WTC11 (cell line): ENCODE measurements around the gene ZNF358. TPM values are rescaled to one million over a fixed set of nuclear protein-coding genes. Genes with fewer than 3 reads are reported as not detected.

ENCODE experiments used
- ATF6 ChIP-seq: sonication (generic); formaldehyde crosslinking; IDR thresholded peaks from 2 replicates; pipeline ENCODE4 v1.8.1; 2023; ENCODE audit warnings: mild to moderate bottlenecking, missing genetic modification reagents
- CREB1 ChIP-seq: sonication (generic); formaldehyde crosslinking; IDR thresholded peaks from 2 replicates; pipeline ENCODE4 v1.8.0; 2023; ENCODE audit warnings: mild to moderate bottlenecking, missing genetic modification reagents
- E2F1 ChIP-seq: sonication (generic); formaldehyde crosslinking; IDR thresholded peaks from 2 replicates; pipeline ENCODE4 v1.8.0; 2022; ENCODE audit warnings: mild to moderate bottlenecking, missing genetic modification reagents
- FOXK1 ChIP-seq: sonication (generic); formaldehyde crosslinking; IDR thresholded peaks from 2 replicates; pipeline ENCODE4 v1.8.0; 2022; ENCODE audit warnings: mild to moderate bottlenecking, moderate library complexity, missing genetic modification reagents
- FOXP4 ChIP-seq: sonication (generic); formaldehyde crosslinking; IDR thresholded peaks from 2 replicates; pipeline ENCODE4 v1.8.0; 2022; ENCODE audit warnings: mild to moderate bottlenecking, missing genetic modification reagents
- GABPB1 ChIP-seq: sonication (generic); formaldehyde crosslinking; IDR thresholded peaks from 2 replicates; pipeline ENCODE4 v1.8.1; 2023; ENCODE audit warnings: mild to moderate bottlenecking, missing genetic modification reagents
- HMGXB4 ChIP-seq: sonication (generic); formaldehyde crosslinking; IDR thresholded peaks from 2 replicates; pipeline ENCODE4 v1.8.1; 2023; ENCODE audit warnings: mild to moderate bottlenecking, moderate library complexity, missing genetic modification reagents
- IRF2 ChIP-seq: sonication (generic); formaldehyde crosslinking; IDR thresholded peaks from 2 replicates; pipeline ENCODE4 v1.8.0; 2022; ENCODE audit warnings: low read depth, missing genetic modification reagents, borderline replicate concordance
- NR3C1 ChIP-seq: sonication (generic); formaldehyde crosslinking; conservative IDR thresholded peaks from 2 replicates; pipeline ENCODE4 v1.8.1; 2023; ENCODE audit warnings: low read depth, mild to moderate bottlenecking, missing genetic modification reagents
- PRDM15 ChIP-seq: sonication (generic); formaldehyde crosslinking; IDR thresholded peaks from 2 replicates; pipeline ENCODE4 v1.8.0; 2022; ENCODE audit warnings: missing genetic modification reagents
- TP53 ChIP-seq: sonication (generic); formaldehyde crosslinking; IDR thresholded peaks from 2 replicates; pipeline ENCODE4 v1.8.1; 2023; ENCODE audit warnings: mild to moderate bottlenecking, missing genetic modification reagents
- USF2 ChIP-seq: sonication (generic); formaldehyde crosslinking; IDR thresholded peaks from 2 replicates; pipeline ENCODE4 v1.8.1; 2023; ENCODE audit warnings: mild to moderate bottlenecking, missing genetic modification reagents, moderate library complexity
- ZBTB21 ChIP-seq: sonication (generic); formaldehyde crosslinking; IDR thresholded peaks from 2 replicates; pipeline ENCODE4 v1.8.1; 2023; ENCODE audit warnings: mild to moderate bottlenecking, missing genetic modification reagents, borderline replicate concordance
- ZNF396 ChIP-seq: fragments of 250-450 bp; sonication (Bioruptor Pico); IDR thresholded peaks from 2 replicates; pipeline ENCODE4 v1.8.0; 2021; ENCODE audit warnings: mild to moderate bottlenecking, moderate library complexity, borderline replicate concordance
- total RNA-seq: library from RNA; stranded (reverse); gene quantifications from 3 replicates; pipeline ENCODE4 v1.2.3, GENCODE V29; 2021

ZNF358 gene
- total RNA-seq, 1 experiment from 2014 or later = 37.5 TPM

GRCh38 chr19:7522072-7522922, 6.4 kb downstream of the ZNF358 start, which contains the start of gene MCOLN1 (continued):
- TF ChIP-seq CREB1 (CRISPR knock-in tag) = no peak
- TF ChIP-seq ATF6 (CRISPR knock-in tag) = no peak
- TF ChIP-seq PRDM15 (CRISPR knock-in tag) = peak; percentile 92
- TF ChIP-seq IRF2 (CRISPR knock-in tag) = no peak
- TF ChIP-seq TP53 (CRISPR knock-in tag) = no peak
- no peak for TF ChIP-seq NR3C1 (CRISPR knock-in tag)
- no peak for TF ChIP-seq ZBTB21 (CRISPR knock-in tag)
- no peak for TF ChIP-seq HMGXB4 (CRISPR knock-in tag)
- no peak for TF ChIP-seq FOXP4 (CRISPR knock-in tag)
- TF ChIP-seq GABPB1 (CRISPR knock-in tag) = peak; percentile 56; the same call in 1 of the 2 replicates
- TF ChIP-seq FOXK1 (CRISPR knock-in tag) = peak; percentile 95
- no peak for TF ChIP-seq E2F1 (CRISPR knock-in tag)
- TF ChIP-seq USF2 = peak; percentile 100
- TF ChIP-seq ZNF396 (CRISPR knock-in tag) = no peak
- TF ChIP-seq, all 79 proteins: peak for 20
